ENCODE measurements around the gene HEATR5A. TPM values are rescaled to one million over a fixed set of nuclear protein-coding genes. Genes with fewer than 3 reads are reported as not detected.

The HEATR5A gene
- total and polyA plus RNA-seq, 9 of the 15 experiments (the other 6 are each of a cell fraction or from before 2014, with no cell fraction given): 8.0 to 50.9 (median 23.0) TPM

- Histone ChIP-seq H4K20me1 (replicated peaks; ENCODE audit: control insufficient read depth, insufficient read depth, low read length) (no peaks in the 10 kb centered on the region), H2AFZ (ENCODE audit: low read depth, low read length) (no peak overlapping the region), H3K4me2 (ENCODE audit: insufficient read depth, low read length) (no peak overlapping the region), H3K36me3 (ENCODE audit: control insufficient read depth, insufficient read depth, low read length) (no peaks in the 10 kb centered on the region), H3K27me3 (ENCODE audit: control insufficient read depth in 2 of 2, insufficient read depth in 2 of 2, low read length in 2 of 2) (no peaks in the 10 kb centered on the region), H3K9ac (ENCODE audit: insufficient read depth in 1 of 2, low read depth in 2 of 2, low read length in 2 of 2) (no peak overlapping the region), H3K4me1 (replicated peaks in 1 of 2; ENCODE audit: control insufficient read depth in 2 of 2, insufficient read depth in 2 of 2, low read length in 2 of 2) (no peaks in the 10 kb centered on the region), H3K27ac (ENCODE audit: extremely low read depth, low read depth, low read length) (no peak overlapping the region), H3K9me3 (replicated peaks; ENCODE audit: control insufficient read depth, insufficient read depth, low read depth, low read length) (0 out of 2 replicates have a peak, but pooled peaks cover 2% of the 10 kb centered on the region), H3K79me2 (ENCODE audit: control insufficient read depth, insufficient read depth, low read length) (no peaks in the 10 kb centered on the region), H3K4me3 (no peak overlapping the region), H3K9me1 (ENCODE audit: control insufficient read depth, insufficient read depth, low read length) (no peaks in the 10 kb centered on the region)
- ChIA-PET CTCF (ENCODE audit: low intra/inter-chr PET ratio) (no interaction called here), POLR2A (no interaction called here)
- ATAC-seq: no peak
- in situ Hi-C loops (cut with MboI): no loop called here
- FAIRE-seq: no peak
- intact Hi-C loops (cut with micrococcal nuclease): no loop called here
- TF ChIP-seq SMARCA4 (IDR thresholded peaks at IDR 0.05): no peak
- no peak for TF ChIP-seq MLX (CRISPR knock-in tag; conservative IDR thresholded peaks at IDR 0.05)
- TF ChIP-seq ZBTB7A (IDR thresholded peaks at IDR 0.05; ENCODE audit: borderline replicate concordance, control insufficient read depth, low read depth, low read length): no peak
- no peak for TF ChIP-seq DNMT1 (IDR thresholded peaks at IDR 0.05)
- TF ChIP-seq ZNF24 (IDR thresholded peaks at IDR 0.05): no peak
- no peak for TF ChIP-seq DMBX1 (CRISPR knock-in tag; IDR thresholded peaks at IDR 0.05; ENCODE audit: borderline replicate concordance)
- no peak for TF ChIP-seq NBN (IDR thresholded peaks at IDR 0.05; ENCODE audit: low read depth)
- no peak for TF ChIP-seq ZNF79 (CRISPR knock-in tag; IDR thresholded peaks at IDR 0.05; ENCODE audit: low read depth)
- no peak for TF ChIP-seq ZNF586 (CRISPR knock-in tag; conservative IDR thresholded peaks at IDR 0.05)
- TF ChIP-seq PHF8 (IDR thresholded peaks at IDR 0.05; ENCODE audit: borderline replicate concordance, low read length): no peak
- TF ChIP-seq ERF (CRISPR knock-in tag; IDR thresholded peaks at IDR 0.05): no peak
- no peak for TF ChIP-seq CHD4 (IDR thresholded peaks at IDR 0.05; ENCODE audit: insufficient read depth, insufficient replicate concordance, low read depth, low read length, poor library complexity, severe bottlenecking)
- no peak for TF ChIP-seq CC2D1A (IDR thresholded peaks at IDR 0.05)
- no peak for TF ChIP-seq ZBTB1 (CRISPR knock-in tag; IDR thresholded peaks at IDR 0.05; ENCODE audit: borderline replicate concordance, low read depth)
- no peak for TF ChIP-seq HNRNPUL1 (IDR thresholded peaks at IDR 0.05; ENCODE audit: low read length)
- TF ChIP-seq TEAD4 (IDR thresholded peaks at IDR 0.05; ENCODE audit: low read length): no peak
- no peak for TF ChIP-seq TEAD4 (CRISPR knock-in tag; IDR thresholded peaks at IDR 0.05; ENCODE audit: borderline replicate concordance)
- TF ChIP-seq ZFP91 (CRISPR knock-in tag; IDR thresholded peaks at IDR 0.05): no peak
- BruUV-seq (replicated peaks): no TSS peak
- DNase-seq (ENCODE audit: extremely low read depth in 1 of 4, low spot score in 3 of 4): no peak
- WGBS (ENCODE audit: insufficient coverage, low coverage, missing lambda C conversion rate): 40% methylated on average over 3 of the region's 3 CpGs
Measured at GRCh38 chr14:31280871-31281220, 139.5 kb downstream of the HEATR5A start.
